ENCODE results near the gene TBX22. TPM values are rescaled to one million over a fixed set of nuclear protein-coding genes. Genes with fewer than 3 reads are reported as not detected.

TBX22 gene
- total and polyA plus RNA-seq, 2 of the 8 experiments (the other 6 are each of a cell fraction or from before 2014, with no cell fraction given), result 0.63 to 0.68 TPM

DNA sequence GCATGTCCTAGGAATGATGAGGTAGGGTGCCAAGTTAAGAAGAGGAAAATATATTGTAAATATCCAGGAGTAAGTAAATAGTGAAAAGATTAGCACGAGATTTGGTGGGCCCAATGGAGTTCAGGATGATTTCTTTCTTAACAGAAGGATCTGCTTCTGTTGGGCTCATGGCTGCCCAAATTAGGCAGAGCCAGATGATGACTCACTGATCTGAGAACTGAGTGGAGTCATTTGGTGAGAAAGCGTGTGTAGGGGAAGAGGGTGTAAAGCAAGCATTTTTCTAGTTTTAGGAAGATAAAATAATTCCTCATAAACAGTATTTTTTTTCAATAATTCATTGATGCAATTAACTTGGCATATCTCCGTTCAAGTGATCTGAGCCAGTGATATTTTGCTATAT lies 1.6 kb downstream of the TBX22 start (continued):
- no peak for TF ChIP-seq HDAC2 (IDR thresholded peaks at IDR 0.05; ENCODE audit: borderline replicate concordance in 1 of 2, low read depth in 2 of 2, low read length in 2 of 2)
- TF ChIP-seq CBX5 (IDR thresholded peaks at IDR 0.05; ENCODE audit: low read depth, low read length), result no peak

Data from H1 (cell line).